Hepatocyte (in vitro differentiated cells): ENCODE results near the gene C16orf92. TPM values are rescaled to one million over a fixed set of nuclear protein-coding genes. Genes with fewer than 3 reads are reported as not detected.
"Not testable (repeated sequence)": the region's sequence is repeated elsewhere in the genome, so short reads cannot be mapped to it uniquely, and the experiment has no call there.

ENCODE experiments used
- DNase-seq: peaks from one replicate; pipeline ENCODE4 v3.0.0-alpha.2; 2016; ENCODE audit warnings: low spot score
- H2AFZ ChIP-seq: fragments of 200-600 bp; sonication (generic); 2 replicates; pipeline ENCODE4 v1.6.0; 2016; ENCODE audit warnings: antibody characterized with exemption, mild to moderate bottlenecking
- H3K27ac ChIP-seq: fragments of 200-600 bp; sonication (generic); 2 replicates; pipeline ENCODE4 v1.5.1; 2016; ENCODE audit warnings: mild to moderate bottlenecking
- H3K27me3 ChIP-seq: fragments of 200-600 bp; sonication (generic); 2 replicates; pipeline ENCODE4 v1.6.1; 2016
- H3K36me3 ChIP-seq: fragments of 200-600 bp; sonication (generic); replicated peaks from 2 replicates; pipeline ENCODE4 v1.5.1; 2016; ENCODE audit warnings: low read depth; ENCODE audit not compliant: insufficient read depth
- H3K4me1 ChIP-seq: fragments of 200-600 bp; sonication (generic); 2 replicates; pipeline ENCODE4 v1.5.1; 2016; ENCODE audit warnings: mild to moderate bottlenecking, moderate library complexity; ENCODE audit not compliant: insufficient read depth
- H3K4me2 ChIP-seq: fragments of 200-600 bp; sonication (generic); 2 replicates; pipeline ENCODE4 v1.6.0; 2016
- H3K4me3 ChIP-seq: fragments of 200-600 bp; sonication (generic); 2 replicates; pipeline ENCODE4 v1.5.1; 2016; ENCODE audit warnings: mild to moderate bottlenecking
- H3K79me2 ChIP-seq: fragments of 200-600 bp; sonication (generic); 2 replicates; pipeline ENCODE4 v1.6.0; 2017; ENCODE audit warnings: mild to moderate bottlenecking
- H3K9me2 ChIP-seq: fragments of 200-600 bp; sonication (generic); replicated peaks from 2 replicates; pipeline ENCODE4 v1.6.0; 2017; ENCODE audit warnings: mild to moderate bottlenecking; ENCODE audit not compliant: insufficient read depth
- H3K9me3 ChIP-seq: fragments of 200-600 bp; sonication (generic); 2 replicates; pipeline ENCODE4 v1.5.1; 2016; ENCODE audit warnings: low read depth, mild to moderate bottlenecking
- H4K20me1 ChIP-seq: fragments of 200-600 bp; sonication (generic); 2 replicates; pipeline ENCODE4 v1.6.0; 2016; ENCODE audit warnings: mild to moderate bottlenecking; ENCODE audit not compliant: insufficient read depth, poor library complexity, severe bottlenecking
- CTCF ChIP-seq: fragments of 200-600 bp; sonication (generic); IDR thresholded peaks from 2 replicates; pipeline ENCODE4 v1.5.1; 2016; ENCODE audit warnings: antibody characterized with exemption, mild to moderate bottlenecking; ENCODE audit not compliant: poor library complexity
- EZH2 ChIP-seq: fragments of 200-600 bp; sonication (generic); IDR thresholded peaks from 2 replicates; pipeline ENCODE4 v1.6.1; 2016; ENCODE audit warnings: antibody characterized with exemption, mild to moderate bottlenecking, borderline replicate concordance
- EZH2phosphoT487 ChIP-seq: fragments of 200-600 bp; sonication (generic); IDR thresholded peaks from one replicate; pipeline ENCODE4 v1.6.1; 2018; ENCODE audit warnings: antibody characterized with exemption, mild to moderate bottlenecking, low read depth, moderate library complexity; ENCODE audit not compliant: unreplicated experiment, severe bottlenecking
- WGBS: methylation state at CpG from one replicate; pipeline ENCODE4 v1.1.6; 2016; ENCODE audit warnings: low lambda C conversion rate; ENCODE audit errors: missing lambda C conversion rate; 5-methylcytosine and 5-hydroxymethylcytosine counted together
- polyA plus RNA-seq: library from polyadenylated mRNA; unstranded; fragments of >200 nt; fragmentation: Nextera tagmentation; extraction: Ambion mirVana; gene quantifications from 2 replicates; pipeline ENCODE4 v1.2.1, GENCODE V29; 2016
- total RNA-seq: library from RNA; depleted of rRNA; stranded (reverse); fragments of >200 nt; gene quantifications from 2 replicates; pipeline ENCODE4 v1.2.3, GENCODE V29; 2014

Gene C16orf92
- total and polyA plus RNA-seq, 2 experiments from 2014 or later = not detected

DNA sequence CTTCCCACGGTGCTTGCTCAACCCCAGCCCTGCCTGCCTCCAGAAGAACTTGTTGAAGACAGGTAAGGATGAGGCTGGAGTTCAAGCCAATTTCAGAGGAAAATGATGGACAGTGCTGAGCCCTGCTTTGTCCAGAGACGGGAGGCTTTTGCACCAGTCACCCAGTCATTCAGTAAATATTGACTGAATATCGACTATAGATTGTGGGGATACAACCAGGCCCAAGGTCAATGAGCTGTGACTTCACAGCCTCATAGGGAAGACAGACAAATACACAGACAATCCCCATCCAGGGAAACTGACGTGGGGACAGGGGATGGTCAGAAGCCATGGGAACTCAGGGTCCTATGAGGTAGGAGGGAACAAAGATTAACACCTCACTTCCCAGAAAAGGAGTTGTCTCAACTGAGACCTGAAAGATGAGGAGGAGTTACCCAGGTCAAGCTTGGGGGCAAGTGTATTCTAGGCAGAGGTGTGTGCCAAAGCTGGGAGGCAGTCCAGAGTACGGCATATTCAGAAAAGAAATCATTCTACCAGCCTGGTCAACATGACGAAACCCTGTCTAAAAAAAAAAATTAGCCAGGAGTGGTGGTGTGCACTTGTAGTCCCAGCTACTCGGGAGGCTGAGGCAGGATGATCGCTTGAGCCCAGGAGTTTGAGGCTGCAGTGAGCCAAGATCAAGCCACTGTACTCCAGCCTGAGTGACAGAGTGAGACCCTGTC lies 6.3 kb upstream of the C16orf92 start:
- DNase-seq = no peak
- no peaks in the 10 kb centered on the region for H3K36me3 ChIP-seq
- no peaks in the 10 kb centered on the region for H3K79me2 ChIP-seq
- no peaks in the 10 kb centered on the region for H3K9me2 ChIP-seq
- H3K27me3 ChIP-seq = peaks cover 7% of the 10 kb centered on the region
- no peak overlapping the region for H3K4me3 ChIP-seq
- no peak overlapping the region for H3K4me2 ChIP-seq
- H3K9me3 ChIP-seq = no peaks in the 10 kb centered on the region
- no peaks in the 10 kb centered on the region for H4K20me1 ChIP-seq
- no peak overlapping the region for H2AFZ ChIP-seq
- no peak for TF ChIP-seq EZH2phosphoT487
- TF ChIP-seq EZH2 = no peak
- TF ChIP-seq CTCF = no peak
- H3K27ac ChIP-seq = no peak overlapping the region
- WGBS = 66% methylated on average over 8 of the region's 8 CpGs
- no peaks in the 10 kb centered on the region for H3K4me1 ChIP-seq

DNA sequence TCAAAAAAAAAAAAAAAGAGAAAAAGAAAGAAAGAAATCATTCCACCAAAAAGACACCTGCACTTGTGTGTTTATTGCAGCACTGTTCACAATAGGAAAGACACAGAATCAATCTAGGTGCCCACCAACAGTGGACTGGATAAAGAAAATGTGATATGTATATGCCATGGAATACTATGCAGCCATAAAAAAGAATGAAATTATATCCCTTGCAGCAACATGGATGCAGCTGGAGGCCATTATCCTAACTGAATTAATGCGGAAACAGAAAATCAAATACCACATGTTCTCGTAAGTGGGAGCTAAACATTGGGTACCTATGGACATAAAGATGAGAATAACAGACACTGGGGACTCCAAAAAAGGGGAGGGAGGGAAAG lies 5.7 kb upstream of the C16orf92 start:
- no peak for DNase-seq
- no peak for TF ChIP-seq CTCF
- TF ChIP-seq EZH2phosphoT487 = no peak
- TF ChIP-seq EZH2 = no peak
- H3K4me2 ChIP-seq = no peak overlapping the region
- H3K9me3 ChIP-seq = no peaks in the 10 kb centered on the region
- 95% methylated on average over 2 of the region's 2 CpGs for WGBS
- no peak overlapping the region for H3K4me3 ChIP-seq
- H3K36me3 ChIP-seq = no peaks in the 10 kb centered on the region
- no peak overlapping the region for H2AFZ ChIP-seq
- H3K4me1 ChIP-seq = no peaks in the 10 kb centered on the region
- H4K20me1 ChIP-seq = no peaks in the 10 kb centered on the region
- no peak overlapping the region for H3K27ac ChIP-seq
- H3K9me2 ChIP-seq = no peaks in the 10 kb centered on the region
- no peaks in the 10 kb centered on the region for H3K79me2 ChIP-seq
- peaks cover 1% of the 10 kb centered on the region for H3K27me3 ChIP-seq

GRCh38 chr16:30017937-30018336 lies 5.1 kb upstream of the C16orf92 start:
- H4K20me1 ChIP-seq, H3K4me2 ChIP-seq, DNase-seq, H3K9me2 ChIP-seq, H3K27me3 ChIP-seq, H3K4me3 ChIP-seq, H3K79me2 ChIP-seq, H3K36me3 ChIP-seq, H3K4me1 ChIP-seq, H3K9me3 ChIP-seq, H2AFZ ChIP-seq, H3K27ac ChIP-seq: not testable (repeated sequence)
- WGBS = 93% methylated on average over 4 of the region's 4 CpGs

DNA sequence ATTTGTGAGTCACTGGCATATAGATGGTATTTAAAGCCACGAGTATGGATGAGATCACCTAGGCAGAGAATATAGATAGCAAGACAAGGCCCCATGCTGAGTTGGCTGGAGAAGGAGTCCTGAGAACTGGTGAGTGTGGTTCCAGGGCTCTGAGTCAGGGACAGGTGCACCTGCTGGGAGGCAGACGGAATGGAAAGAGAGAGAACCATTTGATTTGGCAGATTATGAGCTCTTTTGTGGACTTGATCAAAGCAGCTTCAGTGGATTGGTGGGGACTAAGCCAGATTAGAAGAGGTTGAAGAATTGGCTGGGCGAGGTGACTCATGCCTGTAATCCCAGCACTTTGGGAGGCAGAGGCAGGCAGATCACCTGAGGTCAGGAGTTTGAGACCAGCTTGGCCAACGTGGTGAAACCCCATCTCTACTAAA lies 4.3 kb upstream of the C16orf92 start:
- Histone ChIP-seq H4K20me1 (no peaks in the 10 kb centered on the region), H3K9me2 (no peaks in the 10 kb centered on the region), H3K27ac (no peak overlapping the region), H3K4me3 (no peak overlapping the region), H3K36me3 (no peaks in the 10 kb centered on the region), H3K27me3 (no peaks in the 10 kb centered on the region), H3K4me2 (no peak overlapping the region), H3K79me2 (no peaks in the 10 kb centered on the region), H3K9me3 (no peaks in the 10 kb centered on the region), H2AFZ (no peak overlapping the region), H3K4me1 (no peaks in the 10 kb centered on the region)
- DNase-seq = no peak
- WGBS = 73% methylated on average over 4 of the region's 4 CpGs
- TF ChIP-seq EZH2phosphoT487 = no peak
